WTC11 (cell line): ENCODE data around the gene MAPT. TPM values are rescaled to one million over a fixed set of nuclear protein-coding genes. Genes with fewer than 3 reads are reported as not detected.

Source experiments
- ATAC-seq: fragments of 200-7000 bp; cut with Tn5 transposase; 2 replicates; pipeline ENCODE4 v1.10.0; 2021; ENCODE audit warnings: mild to moderate bottlenecking, moderate library complexity
- CTCF ChIA-PET: fragments of 300-600 bp; sonication (Branson Sonifier 250); formaldehyde crosslinking; loops from one replicate; lab custom pipeline; 2021; ENCODE audit warnings: antibody characterized with exemption; lab: Charles Lee
- POLR2A ChIA-PET: fragments of 350-600 bp; sonication (Branson Sonifier 250); formaldehyde crosslinking; loops from one replicate; lab custom pipeline; 2021; ENCODE audit warnings: antibody characterized with exemption; lab: Charles Lee
- DNase-seq: peaks from one replicate; pipeline ENCODE4 v3.0.0; 2021; ENCODE audit warnings: low spot score
- H3K27ac Mint-ChIP-seq: 2 replicates; pipeline ENCODE4 v1.8.0; 2021; ENCODE audit warnings: mixed read lengths
- H3K27me3 Mint-ChIP-seq: 2 replicates; pipeline ENCODE4 v1.8.0; 2021; ENCODE audit warnings: low read depth, mild to moderate bottlenecking, moderate library complexity, mixed read lengths
- H3K36me3 Mint-ChIP-seq: 2 replicates; pipeline ENCODE4 v1.8.0; 2021; ENCODE audit warnings: mixed read lengths
- H3K4me1 Mint-ChIP-seq: 2 replicates; pipeline ENCODE4 v1.8.0; 2022; ENCODE audit warnings: mixed read lengths
- H3K4me3 Mint-ChIP-seq: 2 replicates; pipeline ENCODE4 v1.8.0; 2021; ENCODE audit warnings: mild to moderate bottlenecking, moderate library complexity, mixed read lengths
- H3K9me3 Mint-ChIP-seq: 2 replicates; pipeline ENCODE4 v1.8.0; 2021; ENCODE audit warnings: mixed read lengths
- ATF2 ChIP-seq: sonication (generic); formaldehyde crosslinking; IDR thresholded peaks from 2 replicates; pipeline ENCODE4 v1.8.1; 2022; ENCODE audit warnings: low read depth, missing genetic modification reagents, borderline replicate concordance
- CREM ChIP-seq: sonication (generic); formaldehyde crosslinking; IDR thresholded peaks from 2 replicates; pipeline ENCODE4 v1.8.1; 2022; ENCODE audit warnings: mild to moderate bottlenecking, missing genetic modification reagents, moderate library complexity
- ELF4 ChIP-seq: sonication (generic); formaldehyde crosslinking; IDR thresholded peaks from 2 replicates; pipeline ENCODE4 v1.8.1; 2022; ENCODE audit warnings: low read depth, mild to moderate bottlenecking, moderate library complexity, missing genetic modification reagents
- EMX1 ChIP-seq: fragments of 250-450 bp; sonication (Bioruptor Pico); IDR thresholded peaks from 2 replicates; pipeline ENCODE4 v1.8.0; 2021; ENCODE audit warnings: mild to moderate bottlenecking
- FOXP1 ChIP-seq: sonication (generic); formaldehyde crosslinking; IDR thresholded peaks from 2 replicates; pipeline ENCODE4 v1.8.0; 2022; ENCODE audit warnings: missing genetic modification reagents, mild to moderate bottlenecking, moderate library complexity, borderline replicate concordance
- FOXP4 ChIP-seq: sonication (generic); formaldehyde crosslinking; IDR thresholded peaks from 2 replicates; pipeline ENCODE4 v1.8.0; 2022; ENCODE audit warnings: mild to moderate bottlenecking, missing genetic modification reagents
- GABPB1 ChIP-seq: sonication (generic); formaldehyde crosslinking; IDR thresholded peaks from 2 replicates; pipeline ENCODE4 v1.8.1; 2023; ENCODE audit warnings: mild to moderate bottlenecking, missing genetic modification reagents
- HMGXB4 ChIP-seq: sonication (generic); formaldehyde crosslinking; IDR thresholded peaks from 2 replicates; pipeline ENCODE4 v1.8.1; 2023; ENCODE audit warnings: mild to moderate bottlenecking, moderate library complexity, missing genetic modification reagents
- MAX ChIP-seq: sonication (generic); formaldehyde crosslinking; IDR thresholded peaks from 2 replicates; pipeline ENCODE4 v1.8.0; 2022; ENCODE audit warnings: mild to moderate bottlenecking, missing genetic modification reagents
- MXD4 ChIP-seq: fragments of 250-450 bp; sonication (Bioruptor Pico); IDR thresholded peaks from 2 replicates; pipeline ENCODE4 v1.8.0; 2021; ENCODE audit warnings: mild to moderate bottlenecking, moderate library complexity, borderline replicate concordance
- NFATC4 ChIP-seq: fragments of 250-450 bp; sonication (Bioruptor Pico); IDR thresholded peaks from 2 replicates; pipeline ENCODE4 v1.9.0; 2021; ENCODE audit warnings: mild to moderate bottlenecking
- NFE2L1 ChIP-seq: sonication (generic); formaldehyde crosslinking; IDR thresholded peaks from 2 replicates; pipeline ENCODE4 v1.8.1; 2023; ENCODE audit warnings: missing genetic modification reagents
- PRRX2 ChIP-seq: fragments of 250-450 bp; sonication (Bioruptor Pico); IDR thresholded peaks from 2 replicates; pipeline ENCODE4 v1.8.0; 2021; ENCODE audit warnings: mild to moderate bottlenecking
- SP1 ChIP-seq: sonication (generic); formaldehyde crosslinking; conservative IDR thresholded peaks from 2 replicates; pipeline ENCODE4 v1.8.1; 2022; ENCODE audit warnings: missing genetic modification reagents
- ZBTB21 ChIP-seq: sonication (generic); formaldehyde crosslinking; IDR thresholded peaks from 2 replicates; pipeline ENCODE4 v1.8.1; 2023; ENCODE audit warnings: mild to moderate bottlenecking, missing genetic modification reagents, borderline replicate concordance
- ZMAT4 ChIP-seq: fragments of 250-450 bp; sonication (Bioruptor Pico); IDR thresholded peaks from 2 replicates; pipeline ENCODE4 v1.9.0; 2021; ENCODE audit warnings: mild to moderate bottlenecking
- ZNF281 ChIP-seq: sonication (generic); formaldehyde crosslinking; IDR thresholded peaks from 2 replicates; pipeline ENCODE4 v1.8.0; 2023; ENCODE audit warnings: mild to moderate bottlenecking, missing genetic modification reagents
- ZNF416 ChIP-seq: fragments of 250-450 bp; sonication (Bioruptor Pico); IDR thresholded peaks from 2 replicates; pipeline ENCODE4 v1.9.0; 2021; ENCODE audit warnings: mild to moderate bottlenecking, inconsistent platforms
- ZNF532 ChIP-seq: fragments of 250-450 bp; sonication (Bioruptor Pico); IDR thresholded peaks from 2 replicates; pipeline ENCODE4 v1.9.0; 2021; ENCODE audit warnings: mild to moderate bottlenecking, borderline replicate concordance
- total RNA-seq: library from RNA; stranded (reverse); gene quantifications from 3 replicates; pipeline ENCODE4 v1.2.3, GENCODE V29; 2021

Gene MAPT
- total RNA-seq, 1 experiment from 2014 or later = 2.2 TPM

GRCh38 chr17:46011711-46012505, 117.6 kb downstream of the MAPT start:
- Mint-ChIP-seq H3K27me3 (no peaks in the 10 kb centered on the region), H3K4me3 (no peak overlapping the region), H3K4me1 (no peaks in the 10 kb centered on the region), H3K9me3 (no peaks in the 10 kb centered on the region), H3K36me3 (no peaks in the 10 kb centered on the region), H3K27ac (no peak overlapping the region)
- CTCF ChIA-PET = interaction anchor here (0.7 to 2.1 kb wide), 3 partner anchors 8 to 40 kb away, joined by 3 to 8 read pairs (median 5); no protein-coding TSS in a partner anchor
- ATAC-seq (peak; percentile 45), DNase-seq (no peak)
- no peak for TF ChIP-seq FOXP4 (CRISPR knock-in tag)
- TF ChIP-seq NFE2L1 (CRISPR knock-in tag) = no peak
- no peak for TF ChIP-seq SP1
- TF ChIP-seq FOXP1 = no peak
- TF ChIP-seq ELF4 = no peak
- TF ChIP-seq EMX1 (CRISPR knock-in tag) = no peak
- TF ChIP-seq ZNF281 (CRISPR knock-in tag) = no peak
- TF ChIP-seq ZBTB21 = no peak
- no peak for TF ChIP-seq CREM (CRISPR knock-in tag)
- TF ChIP-seq GABPB1 (CRISPR knock-in tag) = no peak
- TF ChIP-seq ATF2 (CRISPR knock-in tag) = no peak
- TF ChIP-seq MXD4 = no peak
- TF ChIP-seq NFATC4 (CRISPR knock-in tag) = no peak
- POLR2A ChIA-PET = no interaction called here

- Mint-ChIP-seq H3K36me3 (no peaks in the 10 kb centered on the region), H3K9me3 (no peaks in the 10 kb centered on the region), H3K4me1 (no peaks in the 10 kb centered on the region), H3K27me3 (no peaks in the 10 kb centered on the region), H3K27ac (0 out of 2 replicates have a peak overlapping the region, but pooled peaks have one; percentile 42), H3K4me3 (no peak overlapping the region)
- ATAC-seq = no peak
- ChIA-PET CTCF (interaction anchor here (0.6 to 2.1 kb wide), 4 partner anchors 9 to 121 kb away, joined by 3 to 8 read pairs (median 4); no protein-coding TSS in a partner anchor), POLR2A (no interaction called here)
- DNase-seq = no peak
- TF ChIP-seq MAX (no peak), ZMAT4 (no peak), HMGXB4 (CRISPR knock-in tag) (no peak), ZNF532 (no peak), ZNF416 (CRISPR knock-in tag) (no peak), ATF2 (CRISPR knock-in tag) (no peak), GABPB1 (CRISPR knock-in tag) (no peak), PRRX2 (CRISPR knock-in tag) (no peak)
These were observed 118.2 kb downstream of the MAPT start for GRCh38 chr17:46012506-46013079.
